ENCODE data around the gene FAM209A. TPM values are rescaled to one million over a fixed set of nuclear protein-coding genes. Genes with fewer than 3 reads are reported as not detected.
"Not testable (repeated sequence)": the region's sequence is repeated elsewhere in the genome, so short reads cannot be mapped to it uniquely, and the experiment has no call there.

Gene FAM209A
- total RNA-seq, 1 donor from 2014 or later, result not detected

GRCh38 chr20:56518721-56519398 is 5.7 kb upstream of the FAM209A start:
- Mint-ChIP-seq H3K4me1 (ENCODE audit: low read depth, unreplicated experiment) (peaks cover 7% of the 10 kb centered on the region), H3K27me3 (ENCODE audit: unreplicated experiment) (peaks cover 2% of the 10 kb centered on the region), H3K27ac (ENCODE audit: unreplicated experiment) (no peak overlapping the region), H3K36me3 (ENCODE audit: unreplicated experiment) (peaks cover 21% of the 10 kb centered on the region), H3K4me3 (ENCODE audit: unreplicated experiment) (no peak overlapping the region), H3K9me3 (ENCODE audit: unreplicated experiment) (peaks cover 3% of the 10 kb centered on the region)
- DNase-seq, result no peak
- TF ChIP-seq CTCF (IDR thresholded peaks at IDR 0.05; ENCODE audit: partially characterized antibody, unreplicated experiment), result no peak

DNA sequence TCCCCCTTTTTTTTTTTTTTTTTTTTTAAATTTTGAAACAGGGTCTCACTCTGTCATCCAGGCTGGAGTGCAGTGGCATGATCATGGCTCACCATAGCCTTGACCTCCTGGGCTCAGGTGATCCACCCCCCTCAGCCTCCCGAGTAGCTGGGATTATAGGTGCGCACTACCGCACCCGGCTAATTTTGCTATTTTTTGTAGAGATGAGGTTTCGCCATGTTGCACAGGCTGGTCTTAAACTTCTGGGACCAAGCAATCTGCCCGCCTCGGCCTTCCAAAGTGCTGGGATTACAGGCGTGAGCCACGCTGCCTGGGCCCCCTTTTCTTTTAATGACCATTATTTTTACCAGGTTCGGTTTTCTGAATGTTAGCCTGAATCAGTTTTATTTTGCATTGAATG is 5.0 kb upstream of the FAM209A start:
- H3K36me3 Mint-ChIP-seq (ENCODE audit: unreplicated experiment), result peaks cover 21% of the 10 kb centered on the region

DNA sequence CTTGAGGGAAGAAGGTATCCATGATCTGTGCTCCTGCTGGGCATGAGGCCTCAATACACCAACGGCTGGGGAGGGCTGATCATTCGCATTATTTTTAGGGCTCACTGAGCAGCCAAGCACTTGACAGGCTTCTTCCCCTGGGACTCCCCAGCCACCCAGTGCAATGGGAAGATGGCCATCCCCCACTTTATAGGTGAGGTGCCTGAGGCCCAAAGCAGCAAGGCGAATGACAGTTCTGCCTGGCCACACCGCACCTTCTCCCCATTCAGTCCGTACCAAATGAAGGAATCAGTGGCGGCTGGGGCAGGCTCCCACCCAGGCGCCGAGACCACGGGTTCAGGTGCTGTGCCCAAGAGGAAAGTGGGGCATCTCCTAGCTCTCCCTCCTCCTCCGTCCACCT is 4.4 kb upstream of the FAM209A start:
- peaks cover 21% of the 10 kb centered on the region for H3K36me3 Mint-ChIP-seq (ENCODE audit: unreplicated experiment)
- TF ChIP-seq CTCF (IDR thresholded peaks at IDR 0.05; ENCODE audit: partially characterized antibody, unreplicated experiment), result no peak
- peaks cover 3% of the 10 kb centered on the region for H3K4me1 Mint-ChIP-seq (ENCODE audit: low read depth, unreplicated experiment)
- H3K4me3 Mint-ChIP-seq (ENCODE audit: unreplicated experiment), result no peak overlapping the region
- H3K27me3 Mint-ChIP-seq (ENCODE audit: unreplicated experiment), result peaks cover 2% of the 10 kb centered on the region
- no peak for DNase-seq
- H3K9me3 Mint-ChIP-seq (ENCODE audit: unreplicated experiment), result peaks cover 6% of the 10 kb centered on the region
- no peak overlapping the region for H3K27ac Mint-ChIP-seq (ENCODE audit: unreplicated experiment)

More for the DNA sequence above, 5.0 kb upstream of the FAM209A start:
- Mint-ChIP-seq H3K4me1 (ENCODE audit: low read depth, unreplicated experiment) (peaks cover 3% of the 10 kb centered on the region), H3K4me3 (ENCODE audit: unreplicated experiment) (no peak overlapping the region), H3K9me3 (ENCODE audit: unreplicated experiment) (peaks cover 6% of the 10 kb centered on the region), H3K27ac (ENCODE audit: unreplicated experiment) (no peak overlapping the region), H3K27me3 (ENCODE audit: unreplicated experiment) (peaks cover 2% of the 10 kb centered on the region)
- no peak for DNase-seq
- TF ChIP-seq CTCF (IDR thresholded peaks at IDR 0.05; ENCODE audit: partially characterized antibody, unreplicated experiment), result no peak

GRCh38 chr20:56520746-56521354 is 3.7 kb upstream of the FAM209A start:
- not testable (repeated sequence) for H3K4me3 Mint-ChIP-seq (ENCODE audit: unreplicated experiment); H3K9me3 Mint-ChIP-seq (ENCODE audit: unreplicated experiment); H3K27ac Mint-ChIP-seq (ENCODE audit: unreplicated experiment); DNase-seq; H3K27me3 Mint-ChIP-seq (ENCODE audit: unreplicated experiment); H3K4me1 Mint-ChIP-seq (ENCODE audit: low read depth, unreplicated experiment)
- H3K36me3 Mint-ChIP-seq (ENCODE audit: unreplicated experiment), result peaks cover 21% of the 10 kb centered on the region

DNA sequence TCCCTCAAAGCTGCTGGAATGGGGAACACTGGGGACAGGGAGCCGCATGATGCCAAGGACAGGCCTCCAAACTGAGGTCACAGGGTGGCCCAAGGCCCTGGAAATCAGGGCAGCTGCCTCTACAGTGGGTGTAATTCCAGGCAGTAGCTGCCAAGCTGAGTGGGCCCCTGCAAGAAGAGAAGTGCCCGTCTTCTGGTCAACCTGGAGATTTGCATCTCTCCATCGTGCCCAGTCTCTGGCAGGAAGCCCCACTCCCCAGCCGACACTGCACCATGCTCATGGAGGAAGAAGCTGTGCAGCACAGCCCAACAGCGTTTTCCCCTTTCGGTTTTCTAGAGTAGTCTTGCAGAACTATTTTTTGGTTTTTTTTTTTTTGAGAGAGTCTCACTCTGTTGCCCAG is 2.2 kb upstream of the FAM209A start:
- Mint-ChIP-seq H3K36me3 (ENCODE audit: unreplicated experiment) (peaks cover 21% of the 10 kb centered on the region), H3K9me3 (ENCODE audit: unreplicated experiment) (peaks cover 4% of the 10 kb centered on the region), H3K4me1 (ENCODE audit: low read depth, unreplicated experiment) (no peaks in the 10 kb centered on the region), H3K27ac (ENCODE audit: unreplicated experiment) (no peak overlapping the region), H3K4me3 (ENCODE audit: unreplicated experiment) (no peak overlapping the region), H3K27me3 (ENCODE audit: unreplicated experiment) (peaks cover 4% of the 10 kb centered on the region)
- DNase-seq, result no peak
- TF ChIP-seq CTCF (IDR thresholded peaks at IDR 0.05; ENCODE audit: partially characterized antibody, unreplicated experiment), result no peak
